GM18909 (cell line): ENCODE measurements around the gene ZDHHC24.
"Not testable (repeated sequence)": the region's sequence is repeated elsewhere in the genome, so short reads cannot be mapped to it uniquely, and the experiment has no call there.

Experiments
- ATAC-seq: cut with Tn5 transposase; IDR thresholded peaks from one replicate; pipeline ENCODE4 v1.9.1; 2021; ENCODE audit warnings: mild to moderate bottlenecking; ENCODE audit not compliant: unreplicated experiment, poor library complexity

Gene ZDHHC24

GRCh38 chr11:66546966-66547661, 1.3 kb upstream of the ZDHHC24 start:
- no peak for ATAC-seq

DNA sequence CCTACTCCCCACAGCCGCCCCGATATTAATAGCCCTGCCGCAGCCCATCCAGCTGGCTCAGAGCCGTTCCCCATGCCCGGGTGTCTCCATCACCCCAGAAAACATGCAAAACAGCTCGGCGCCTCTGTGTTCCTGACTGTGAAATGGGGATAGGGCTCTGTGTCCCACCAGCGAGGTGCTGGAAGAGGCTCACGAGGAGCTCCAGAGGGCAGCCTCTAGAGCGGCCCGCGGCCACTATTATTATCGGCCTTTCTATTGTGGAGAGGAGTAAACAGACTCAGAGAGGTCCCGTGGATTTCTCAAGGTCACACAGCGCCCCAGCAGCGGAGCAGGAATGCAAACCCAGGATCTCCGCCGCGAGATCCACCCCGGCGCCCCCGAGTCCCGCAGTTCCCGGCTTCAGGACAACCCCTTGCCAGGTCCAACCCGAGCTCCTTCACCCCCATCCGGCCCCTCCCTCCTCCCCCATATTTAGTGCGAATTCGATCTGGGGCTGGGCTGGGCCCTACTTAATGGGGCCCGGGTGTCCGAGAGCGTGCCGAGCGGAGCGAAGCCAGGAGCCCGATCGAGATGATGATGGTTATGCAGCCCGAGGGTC, 619 bp upstream of the ZDHHC24 start, which contains the start of gene ACTN3:
ACTN3 (plus strand) TSS at position 536 of the 598 bp plus-strand sequence; CDS start at position 571, 35 bp downstream.
- no peak for ATAC-seq

GRCh38 chr11:66544952-66545351, 896 bp downstream of the ZDHHC24 start:
- ATAC-seq: not testable (repeated sequence)

DNA sequence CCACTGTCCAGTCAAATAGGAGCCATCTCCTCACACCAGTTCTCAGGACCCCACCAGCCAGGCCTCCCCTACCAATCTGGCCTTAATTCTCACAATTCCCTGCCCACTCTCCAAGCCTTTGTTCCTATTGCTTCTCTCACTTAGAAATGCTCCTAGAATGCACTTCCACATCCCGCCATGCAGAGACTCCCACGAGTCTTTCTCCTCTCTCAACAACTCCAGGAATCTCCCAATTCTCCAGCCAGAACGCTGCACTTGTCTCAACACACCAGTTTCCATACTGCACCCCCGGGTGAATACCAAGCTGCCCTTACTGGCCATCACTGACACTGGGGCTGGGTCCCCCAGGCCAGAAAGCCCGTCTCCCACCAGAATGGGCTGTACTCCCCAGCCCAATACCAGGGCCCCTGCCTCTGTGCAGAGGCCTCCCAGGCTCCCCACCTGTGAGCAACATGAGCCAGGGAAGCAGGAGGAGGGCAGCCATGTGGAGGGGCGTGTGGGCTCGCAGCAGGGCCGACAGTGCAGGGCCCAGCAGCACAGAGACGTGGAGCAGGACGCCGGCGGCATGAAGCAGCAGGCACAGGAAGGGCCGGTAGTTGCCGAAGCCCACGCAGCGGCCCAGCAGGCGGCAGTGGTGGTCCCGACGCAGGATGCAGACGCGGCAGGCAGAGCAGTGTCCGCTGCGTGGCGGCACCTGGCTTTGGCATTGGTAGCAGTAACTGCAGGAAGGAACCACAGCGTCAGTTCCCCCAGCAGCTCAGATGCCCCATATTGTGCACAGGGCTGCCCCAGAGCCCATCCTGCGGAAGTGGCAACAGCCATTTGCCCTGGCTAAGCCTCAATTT, 2.4 kb downstream of the ZDHHC24 start:
- ATAC-seq: peak; percentile 36

DNA sequence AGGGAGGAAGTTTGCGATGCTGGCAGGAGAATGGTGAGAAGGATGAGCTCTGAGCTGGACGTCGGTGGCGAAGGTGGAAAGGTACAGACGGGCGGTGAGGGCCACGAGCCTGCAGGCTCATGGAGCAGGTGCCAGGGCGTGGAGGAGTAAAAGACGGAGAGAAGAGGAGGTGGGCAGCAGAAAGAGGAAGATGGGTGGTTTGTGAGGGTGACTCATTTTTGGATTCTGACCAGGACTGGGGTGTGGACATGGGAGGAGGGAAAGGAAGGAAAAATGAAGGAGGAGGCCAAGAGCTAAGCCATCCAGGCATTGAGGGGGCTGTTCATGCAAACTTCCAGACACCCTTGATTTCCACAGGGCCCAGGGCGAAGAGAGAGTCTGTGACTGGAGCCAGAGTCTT, 3.5 kb downstream of the ZDHHC24 start:
- ATAC-seq: no peak

- no peak for ATAC-seq
Observed at GRCh38 chr11:66541892-66542291, 4.0 kb downstream of the ZDHHC24 start.

- ATAC-seq: not testable (repeated sequence)
Observed at GRCh38 chr11:66540598-66540997, 5.2 kb downstream of the ZDHHC24 start.

GRCh38 chr11:66539870-66540213, 6.0 kb downstream of the ZDHHC24 start:
- no peak for ATAC-seq

DNA sequence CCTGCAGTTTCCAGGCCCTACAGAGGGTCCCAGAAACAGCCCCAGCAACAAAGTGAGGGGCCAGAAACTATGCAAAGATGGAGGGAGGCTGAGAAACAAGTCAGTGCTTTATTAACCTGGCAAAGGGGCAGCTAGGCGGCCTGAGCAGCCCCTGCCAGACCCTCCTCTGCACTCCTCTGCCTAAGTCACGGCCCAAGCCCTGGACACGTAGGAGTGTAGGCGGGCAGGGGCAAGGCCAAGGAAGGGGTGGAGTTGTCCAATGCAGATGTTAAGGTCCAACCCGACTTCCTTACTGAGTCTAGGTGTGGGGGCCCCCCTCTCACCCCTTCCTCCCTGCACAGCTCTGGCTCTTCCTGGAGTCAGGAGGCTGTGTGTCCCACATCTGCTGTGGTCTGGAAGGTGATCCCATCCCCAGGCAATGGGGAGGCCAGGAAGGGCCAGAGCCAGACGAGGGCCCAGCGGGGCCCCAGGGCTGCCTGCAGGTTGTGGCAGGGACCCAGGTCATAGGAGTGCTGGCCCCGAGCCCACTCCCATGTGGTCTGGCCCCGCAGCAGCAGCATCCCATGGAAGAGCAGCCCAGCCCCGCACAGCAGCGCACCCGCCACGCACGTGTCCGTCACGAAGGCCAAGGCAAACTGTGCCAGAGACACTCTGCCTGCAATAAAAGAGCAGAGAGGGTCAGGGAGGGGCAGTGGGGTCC, 6.5 kb downstream of the ZDHHC24 start:
- ATAC-seq: no peak

DNA sequence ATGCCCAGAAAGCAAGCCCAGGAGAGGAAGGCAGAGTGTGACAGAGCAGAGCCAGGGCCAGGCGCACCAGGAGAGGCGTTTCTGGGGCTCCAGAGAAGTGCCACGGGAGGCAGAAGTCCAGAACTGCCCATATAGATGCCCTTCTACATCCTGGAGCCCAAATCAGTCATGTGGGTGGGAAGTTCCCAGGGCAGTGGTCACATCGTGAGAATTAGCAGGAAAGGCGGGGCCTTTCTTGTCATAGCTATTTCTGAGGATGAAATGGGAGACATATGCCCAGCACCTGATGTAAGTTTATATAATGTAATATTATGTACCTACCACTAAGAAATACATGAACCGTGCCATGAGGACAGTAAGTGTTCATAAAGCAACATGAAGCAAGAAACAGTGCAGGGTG, 13.1 kb downstream of the ZDHHC24 start:
- no peak for ATAC-seq

- no peak for ATAC-seq
Observed at GRCh38 chr11:66531841-66532240, 14.0 kb downstream of the ZDHHC24 start.

DNA sequence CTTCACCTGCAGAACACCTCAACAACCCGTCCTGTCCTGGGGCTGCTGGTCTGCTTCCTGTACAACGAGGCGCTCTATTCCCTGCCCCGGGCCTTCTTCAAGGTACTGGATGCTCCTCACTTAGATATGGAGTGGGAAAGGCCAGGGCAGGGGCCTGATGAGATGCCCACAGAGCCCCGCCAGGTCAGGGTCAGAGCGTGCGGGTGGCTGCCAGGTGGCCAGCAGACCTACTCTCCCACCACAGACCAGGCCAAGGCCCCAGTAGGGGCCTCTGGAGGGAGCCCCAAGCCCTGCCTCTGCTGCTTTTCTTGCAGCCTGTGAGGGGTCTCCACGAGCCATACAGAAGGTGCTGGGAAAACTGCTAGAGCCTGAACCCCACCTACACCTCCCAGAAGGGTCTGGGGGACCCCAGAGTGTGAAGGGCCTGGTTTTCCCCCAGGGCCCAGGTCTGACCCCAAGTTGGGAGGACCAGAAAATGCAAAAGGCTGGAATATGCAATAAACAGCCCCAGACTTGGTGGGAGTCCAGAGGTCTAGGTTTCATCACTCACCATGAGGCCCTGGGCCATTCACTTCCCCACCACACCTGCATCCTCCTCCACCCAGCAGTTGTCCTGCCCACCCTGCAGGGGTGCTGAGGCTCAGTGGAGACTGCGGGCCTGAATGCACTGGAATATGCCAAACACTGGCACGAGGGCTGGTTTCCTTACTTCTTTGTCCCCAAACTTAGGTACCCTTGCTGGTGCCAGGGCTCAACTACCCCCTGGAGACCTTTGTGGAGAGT, 14.7 kb downstream of the ZDHHC24 start:
- ATAC-seq: no peak

- no peak for ATAC-seq
Observed at GRCh38 chr11:66529655-66530054, 16.2 kb downstream of the ZDHHC24 start.

DNA sequence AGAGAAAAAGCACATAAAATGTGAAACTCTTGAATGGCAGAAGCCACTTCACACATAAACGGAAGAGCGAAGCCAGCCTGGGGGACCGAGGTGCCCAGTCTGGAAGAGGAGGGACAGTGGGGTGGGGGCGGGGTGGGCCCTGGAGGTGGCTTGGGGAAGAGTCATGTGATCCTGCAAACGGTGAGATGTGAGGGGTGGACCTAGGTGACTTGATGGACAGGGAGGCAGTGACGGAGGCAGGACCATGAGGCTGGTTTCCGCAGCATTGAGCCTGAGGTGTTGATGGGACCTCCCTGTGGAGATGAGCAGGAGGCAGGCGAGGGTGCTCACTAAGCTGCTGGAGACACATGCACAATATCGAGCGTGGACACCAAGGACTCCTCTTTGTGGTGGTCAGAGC, 16.8 kb downstream of the ZDHHC24 start:
- ATAC-seq: no peak

- ATAC-seq: no peak
Observed at GRCh38 chr11:66524304-66525040, 21.4 kb downstream of the ZDHHC24 start.

DNA sequence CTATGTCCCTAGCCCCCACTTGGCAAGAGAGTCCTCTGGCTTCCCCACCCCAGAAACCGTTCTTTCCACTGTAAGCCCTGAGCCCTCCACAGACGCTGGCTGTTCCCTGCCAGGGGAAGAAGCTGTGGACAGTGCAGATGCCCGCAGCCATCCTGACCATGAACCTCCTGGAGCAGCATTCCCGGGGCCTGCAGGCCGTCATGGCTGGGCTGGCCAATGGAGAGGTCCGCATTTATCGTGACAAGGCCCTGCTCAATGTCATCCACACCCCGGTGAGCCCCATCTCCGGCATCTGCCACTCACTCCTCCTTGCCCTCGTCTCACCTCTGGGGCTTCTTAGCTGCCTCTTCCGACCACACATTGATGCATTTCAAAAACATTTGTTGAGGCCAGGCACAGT, 22.2 kb downstream of the ZDHHC24 start:
- no peak for ATAC-seq

DNA sequence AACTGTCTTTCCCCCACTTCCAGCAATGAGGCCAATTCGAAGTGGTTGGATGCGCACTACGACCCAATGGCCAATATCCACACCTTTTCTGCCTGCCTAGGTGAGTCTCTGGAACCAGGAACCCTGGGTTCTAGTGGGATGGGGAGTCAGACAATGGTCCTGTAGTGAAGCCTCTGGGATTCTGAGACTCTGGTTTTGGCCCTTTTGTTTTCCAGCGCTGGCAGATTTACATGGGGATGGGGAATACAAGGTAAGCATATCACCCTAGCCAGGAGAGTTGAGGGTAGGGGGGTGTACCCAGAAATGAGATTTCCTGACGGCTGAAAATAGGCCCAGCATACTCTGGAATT, 34.9 kb downstream of the ZDHHC24 start:
- no peak for ATAC-seq

DNA sequence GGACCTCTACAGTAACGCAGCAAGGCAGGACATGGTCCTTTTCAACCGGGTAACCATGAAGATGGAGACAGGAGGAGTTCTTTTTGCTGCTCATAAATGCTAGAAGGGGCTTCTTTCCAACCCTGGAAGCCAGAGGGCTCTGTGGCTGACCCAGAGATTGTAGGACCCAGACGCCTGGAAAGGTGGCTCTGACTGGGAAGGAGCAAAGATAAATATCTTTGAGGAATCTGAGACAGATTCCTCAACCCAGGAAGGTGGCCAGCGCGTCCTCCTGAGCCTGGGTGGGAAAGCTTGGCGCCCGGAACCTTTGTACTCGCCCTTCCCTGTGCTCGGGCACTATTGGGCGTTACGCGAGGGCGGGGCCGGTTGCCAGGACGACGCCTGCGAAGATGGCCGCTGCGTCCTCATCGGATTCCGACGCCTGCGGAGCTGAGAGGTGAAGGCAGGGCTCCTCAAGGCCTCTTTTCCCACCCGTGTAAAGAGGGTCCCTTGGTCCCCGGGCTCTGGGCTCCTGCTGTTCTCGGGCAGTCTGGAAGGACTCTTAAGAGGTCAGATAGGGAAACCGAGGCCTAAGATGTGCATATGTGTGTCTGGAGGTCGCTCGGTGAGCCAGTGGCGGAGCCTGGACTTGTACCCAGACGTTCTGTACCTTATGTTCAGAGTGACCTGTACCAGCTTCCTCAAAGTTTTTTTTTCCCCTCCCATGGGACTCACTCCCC, 35.4 kb downstream of the ZDHHC24 start, which contains the start of gene BBS1:
BBS1 (plus strand) TSS at position 365 of the 719 bp plus-strand sequence; CDS start at position 390, 25 bp downstream.
- ATAC-seq: peak; percentile 79

DNA sequence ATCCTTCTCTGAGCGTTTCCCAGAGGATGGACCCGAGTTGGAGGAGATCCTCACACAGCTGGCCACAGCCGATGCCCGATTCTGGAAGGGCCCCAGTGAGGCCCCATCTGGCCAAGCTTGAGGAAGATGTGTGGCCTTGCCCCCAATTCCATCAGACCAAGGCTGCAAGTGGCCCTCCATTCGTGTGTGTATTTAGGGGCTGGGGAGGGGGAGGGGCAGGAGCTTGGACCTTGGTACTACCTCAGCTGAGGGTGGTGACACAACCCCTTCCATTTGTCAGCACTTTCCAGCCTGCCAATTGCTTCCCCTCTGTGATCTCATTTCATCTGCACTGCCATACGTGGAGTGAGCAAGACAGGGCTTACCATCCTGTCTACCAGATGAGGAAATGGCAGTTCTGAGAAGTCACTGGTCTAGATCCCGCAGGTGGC, 36.7 kb downstream of the ZDHHC24 start:
- no peak for ATAC-seq
